NOMO-1 treated with DMSO at 0.1 percent for 48 hours (cell line): Measurements from ENCODE around the gene NFIX.

ENCODE experiments used
- DNase-seq: peaks from one replicate; lab custom pipeline; 2025; ENCODE audit not compliant: unreplicated experiment; lab: John Stamatoyannopoulos, UW

NFIX gene

DNA sequence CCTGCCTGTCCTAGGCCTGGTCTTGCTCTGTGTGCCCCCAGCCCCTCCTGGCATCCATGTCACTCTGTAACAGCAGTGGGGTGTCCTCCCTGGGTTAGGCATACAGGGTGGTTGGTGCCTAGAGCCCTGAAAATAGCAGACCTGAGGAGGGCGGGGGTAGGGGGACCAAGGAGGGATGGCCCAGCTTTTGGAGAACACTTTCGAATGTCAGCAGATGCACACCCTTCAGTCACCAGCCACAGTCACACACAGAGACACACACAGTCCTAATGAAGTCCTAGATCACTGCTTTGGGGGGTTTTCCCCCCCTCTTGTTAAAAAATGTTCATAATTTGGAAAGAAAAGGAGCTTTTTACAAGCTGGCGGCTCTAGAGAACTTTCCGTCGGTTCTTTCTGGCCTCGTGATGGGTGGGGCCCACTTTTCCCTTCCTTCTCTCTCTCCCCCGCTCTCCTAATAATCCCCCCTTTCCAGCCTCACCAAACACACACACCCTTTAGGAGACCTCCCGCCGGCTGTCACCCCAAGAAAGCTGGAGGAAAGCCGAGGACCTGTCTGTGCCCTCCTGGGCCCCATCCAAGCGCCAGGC, 59.4 kb downstream of the NFIX start:
- DNase-seq, result no peak

GRCh38 chr19:13055213-13056051, 60.2 kb downstream of the NFIX start:
- no peak for DNase-seq

GRCh38 chr19:13056052-13056660, 60.9 kb downstream of the NFIX start:
- no peak for DNase-seq

DNA sequence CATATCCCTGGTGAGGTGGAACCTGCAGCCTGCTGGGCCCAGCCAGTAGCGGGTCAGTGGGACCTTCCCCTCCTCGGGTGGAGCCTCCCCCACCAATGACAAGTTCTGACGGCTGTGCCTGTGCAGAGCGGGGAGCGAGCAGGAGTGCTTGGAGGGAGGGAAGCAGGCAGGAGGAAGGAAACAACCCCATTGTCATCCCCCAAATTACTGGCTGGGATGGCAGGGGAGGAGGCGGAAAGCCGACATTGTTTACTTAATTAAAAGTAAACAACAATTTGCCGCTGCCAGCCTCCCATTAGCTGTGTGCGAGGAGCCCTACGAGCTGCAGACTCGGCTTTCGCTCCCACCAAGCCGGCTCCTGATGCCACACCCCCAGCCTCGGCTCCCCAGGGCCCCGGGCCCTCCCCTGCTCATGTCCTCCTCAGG, 61.9 kb downstream of the NFIX start:
- DNase-seq, result no peak

- DNase-seq, result no peak
Observed at GRCh38 chr19:13057744-13058143, 62.5 kb downstream of the NFIX start.

DNA sequence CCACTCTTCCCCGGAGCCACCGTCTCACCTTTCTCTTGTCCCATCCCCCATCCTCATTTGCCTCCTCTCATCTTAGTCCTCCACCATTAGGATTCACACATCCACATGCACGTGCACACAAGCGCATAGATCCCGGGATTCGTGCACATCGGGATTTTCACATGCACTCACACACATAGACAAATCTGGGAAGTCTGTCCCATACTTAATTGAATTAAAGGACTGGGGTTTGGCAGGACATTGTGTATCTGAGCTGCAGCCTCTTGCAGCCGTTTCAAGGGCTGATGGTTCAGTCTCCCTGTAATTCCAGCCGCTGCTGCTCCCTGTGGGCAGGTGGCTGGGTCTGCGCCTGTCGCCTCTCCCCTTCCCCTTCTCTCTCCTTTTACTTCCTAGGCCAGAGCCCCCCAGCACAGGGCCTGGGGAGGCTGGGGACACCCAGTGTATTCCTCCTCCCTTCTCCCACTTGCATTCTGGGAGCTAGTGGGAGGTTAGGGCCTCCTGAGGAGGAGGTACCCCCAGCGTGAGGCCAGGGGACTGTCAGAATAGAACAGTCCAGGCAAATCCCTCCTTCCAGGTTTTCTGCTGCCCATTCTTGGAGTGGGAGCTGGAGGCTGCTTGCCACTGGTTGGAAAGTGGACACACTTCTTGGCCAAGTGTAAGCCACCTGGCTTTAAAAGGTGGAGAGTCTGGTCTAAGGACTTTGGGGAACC, 63.8 kb downstream of the NFIX start:
- no peak for DNase-seq

GRCh38 chr19:13060233-13060963, 65.1 kb downstream of the NFIX start:
- no peak for DNase-seq

DNA sequence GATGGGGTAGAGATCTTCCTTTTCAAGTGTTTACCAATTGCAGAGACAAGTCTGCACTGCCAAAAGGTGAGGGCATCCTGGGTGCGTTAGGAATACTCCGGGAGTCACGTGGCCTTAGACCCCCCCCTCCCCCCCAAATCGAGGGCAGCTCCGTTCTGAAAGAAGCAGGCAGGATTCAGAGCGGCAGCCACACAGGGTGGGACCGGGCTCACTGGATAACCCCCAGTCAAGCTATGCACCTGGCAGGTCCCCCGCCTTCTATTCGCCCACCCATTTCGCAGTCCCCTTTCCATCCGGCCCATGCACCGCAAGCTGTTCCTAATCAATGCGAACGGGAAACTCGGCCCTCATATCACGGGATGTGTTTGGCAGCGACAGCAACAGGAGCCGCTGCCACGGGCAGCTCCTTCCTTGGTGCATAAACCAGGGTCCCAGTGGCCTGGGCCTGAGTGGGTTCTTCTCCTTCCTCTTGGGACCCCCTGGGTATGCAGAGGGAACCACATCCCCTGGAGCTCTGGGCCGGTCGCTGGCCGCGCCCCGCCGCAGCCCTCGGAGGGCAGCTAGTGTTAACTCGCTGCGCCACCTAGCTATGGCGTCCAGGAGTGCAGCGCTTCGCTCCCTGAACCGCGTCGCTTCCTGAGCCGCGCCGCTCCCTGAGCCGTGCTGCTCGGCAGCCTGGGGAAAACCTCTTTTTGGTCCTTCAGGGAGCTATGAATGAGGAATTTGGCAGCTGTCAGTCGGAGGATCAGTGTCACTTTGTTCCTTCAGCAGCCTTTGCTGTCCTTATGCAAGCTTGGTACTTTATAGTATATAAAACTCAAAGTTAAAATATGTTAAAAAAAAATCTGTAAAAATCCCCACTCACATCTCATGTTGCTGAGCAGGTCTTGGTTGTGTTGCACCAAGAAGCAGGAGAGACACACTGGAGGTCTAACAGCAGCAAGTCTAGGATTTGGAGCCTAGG, 66.0 kb downstream of the NFIX start:
- DNase-seq, result peak; percentile 42

DNA sequence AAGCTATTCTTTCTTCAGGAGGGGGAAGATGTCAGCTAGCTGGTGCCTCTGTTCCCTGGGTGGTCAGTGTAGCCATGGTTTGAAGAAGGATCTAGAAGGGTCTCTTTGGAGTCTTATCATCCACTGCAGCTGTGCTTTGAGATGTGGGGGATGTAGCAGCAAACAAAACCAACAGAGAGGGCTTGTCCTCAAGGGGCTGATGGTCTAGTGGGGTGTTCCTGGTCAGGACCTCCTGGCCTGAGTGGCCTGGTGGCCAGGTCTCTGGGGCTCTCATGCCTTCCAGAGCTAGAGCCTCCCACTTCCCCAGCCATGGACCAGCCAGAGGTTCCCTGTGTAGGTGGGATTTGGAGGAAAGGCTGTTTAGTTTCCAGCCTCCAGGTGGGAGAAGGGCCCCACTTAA, 67.0 kb downstream of the NFIX start:
- DNase-seq, result no peak

DNA sequence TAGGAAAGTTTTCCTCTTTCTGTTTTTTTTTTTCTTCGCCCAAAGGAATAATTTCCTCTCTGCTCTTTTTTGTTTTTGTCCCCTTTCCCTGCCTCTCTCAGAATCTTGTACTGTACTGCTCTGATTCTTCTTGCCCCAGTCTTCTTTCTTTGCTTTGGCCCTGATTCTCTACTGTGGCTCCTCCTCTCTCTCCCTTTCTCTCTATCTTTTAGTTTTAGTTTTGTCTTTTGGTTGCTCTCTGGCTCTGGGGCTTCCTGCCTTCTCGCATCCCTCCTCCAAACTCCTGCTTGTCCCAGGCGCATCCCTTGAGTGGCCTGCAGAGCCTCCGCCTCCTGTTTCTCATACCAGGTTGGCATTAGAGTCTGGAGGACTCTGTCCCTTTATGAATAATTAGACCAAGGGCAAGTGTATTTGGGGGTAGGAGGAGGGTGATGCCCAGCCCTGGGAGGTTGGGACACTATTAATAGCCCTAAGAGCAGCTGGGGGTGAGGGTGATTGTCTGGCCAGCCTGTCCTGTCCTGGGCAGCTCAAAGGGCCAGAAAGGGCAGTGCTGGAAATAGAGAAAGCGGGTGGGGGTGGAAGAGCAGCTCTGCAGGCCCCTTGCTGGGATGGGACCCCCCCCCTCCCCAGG, 68.3 kb downstream of the NFIX start:
- no peak for DNase-seq

GRCh38 chr19:13064092-13064489, 68.8 kb downstream of the NFIX start:
- DNase-seq, result no peak

DNA sequence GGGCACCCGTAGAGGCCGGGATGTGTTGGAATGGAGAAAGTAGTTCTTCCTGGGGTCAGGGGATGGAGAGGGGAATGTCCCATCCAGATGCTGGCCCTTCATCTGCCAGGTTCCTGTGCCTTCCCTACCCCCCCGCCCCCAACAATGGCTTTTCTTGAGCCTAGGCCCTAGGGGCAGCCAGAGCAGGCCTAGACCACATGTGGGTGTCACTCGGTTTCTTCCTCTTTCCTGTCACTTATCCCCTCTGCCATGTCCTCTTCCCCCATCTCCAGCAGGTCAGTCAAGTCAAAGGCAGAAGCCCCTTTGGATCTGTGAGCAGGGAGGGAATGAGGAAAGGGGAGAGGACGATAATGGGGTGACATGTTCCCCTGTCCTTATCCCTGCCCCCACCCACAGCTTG, 71.0 kb downstream of the NFIX start:
- DNase-seq, result no peak

DNA sequence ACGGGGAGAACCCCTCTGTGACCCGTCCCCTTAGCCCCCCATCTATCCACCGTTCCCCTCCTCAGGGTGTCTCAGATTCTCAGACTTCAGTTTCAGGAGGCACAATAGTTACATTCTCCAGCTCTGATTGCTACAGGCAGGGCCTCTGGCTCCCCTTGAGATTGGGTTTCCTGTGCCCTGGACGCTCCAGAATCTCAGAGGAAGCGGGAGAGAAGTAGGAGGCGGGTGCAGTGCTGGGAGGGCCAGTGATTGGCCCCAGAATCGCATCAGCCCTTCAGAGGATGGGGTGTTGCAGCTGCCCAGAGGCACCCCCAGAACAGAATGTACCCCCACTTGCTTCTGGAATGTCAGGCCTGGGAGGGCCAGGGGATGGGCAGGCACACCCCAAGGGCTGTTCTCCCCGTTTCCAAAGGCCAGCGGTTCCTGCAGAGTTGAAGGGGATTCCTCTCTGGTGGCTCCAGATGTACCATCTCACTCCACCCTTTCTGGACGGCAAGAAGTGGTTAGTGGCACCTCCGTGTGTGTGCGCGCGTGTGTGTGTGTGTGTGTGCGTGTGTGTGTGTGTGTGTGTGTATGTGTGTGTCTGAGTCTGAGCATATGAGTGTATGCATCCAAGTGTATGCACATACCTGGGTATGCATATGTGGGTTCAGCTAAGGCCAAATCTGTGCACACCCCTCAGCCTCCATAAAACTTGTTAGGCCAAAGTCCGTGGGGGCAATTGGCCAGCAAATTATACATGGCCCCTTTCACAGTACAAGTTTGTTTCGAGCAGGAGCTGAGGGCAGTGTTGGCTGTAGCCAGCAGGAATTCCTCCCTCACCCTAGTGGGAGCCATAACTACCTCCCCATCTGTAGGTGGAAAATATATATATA, 71.9 kb downstream of the NFIX start:
- DNase-seq, result no peak

GRCh38 chr19:13068085-13068846, 73.0 kb downstream of the NFIX start:
- DNase-seq, result no peak

DNA sequence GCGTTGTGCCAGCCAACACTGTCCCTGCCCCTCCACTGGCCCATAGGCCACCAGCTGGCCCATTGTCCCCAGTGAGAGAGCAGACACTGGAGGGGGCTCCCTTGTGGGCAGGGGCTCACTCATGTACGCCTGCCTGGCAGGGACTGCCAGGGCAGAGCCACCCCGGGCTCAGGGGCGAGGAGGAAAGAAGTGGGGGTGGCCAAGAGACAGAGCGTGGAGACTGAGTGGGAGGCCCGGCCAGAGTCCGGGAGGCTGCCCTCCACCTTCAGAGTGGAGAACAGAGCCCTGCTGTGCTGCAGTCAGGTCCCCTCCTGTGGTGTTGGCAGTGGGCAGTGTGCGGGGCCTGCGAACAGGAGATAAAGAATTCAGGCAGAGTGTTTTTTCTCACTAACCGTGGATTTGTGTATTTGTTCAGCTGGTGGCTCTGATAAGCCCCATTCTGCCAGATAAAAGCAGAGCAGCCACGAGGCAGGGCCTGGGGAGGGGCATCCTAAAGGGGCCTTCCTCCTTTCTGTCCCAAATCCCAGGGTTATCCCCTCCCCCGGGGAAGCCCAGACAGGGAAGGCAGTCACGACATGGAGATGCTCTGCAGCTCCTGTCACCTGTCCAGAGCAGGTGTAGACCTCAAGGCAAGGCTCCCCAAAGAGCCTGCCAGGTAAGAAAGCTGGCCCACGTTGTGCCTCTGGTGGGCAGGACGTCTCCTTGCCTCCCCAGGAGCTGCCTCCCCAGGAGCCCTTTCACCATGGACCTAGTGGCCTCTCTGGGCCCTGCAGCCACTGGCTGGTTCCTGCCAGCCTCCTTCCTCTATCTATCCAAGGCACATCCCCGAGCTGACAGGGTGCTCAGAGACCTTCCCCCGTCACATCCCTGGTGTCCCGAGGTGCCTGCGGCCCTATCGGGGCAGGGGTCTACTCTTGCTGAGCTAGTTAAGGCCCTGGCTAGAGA, 74.4 kb downstream of the NFIX start:
- DNase-seq, result no peak

GRCh38 chr19:13070425-13071140, 75.3 kb downstream of the NFIX start:
- no peak for DNase-seq
